OCI-LY7 (cell line): ENCODE measurements around the gene DDX39A. TPM values are rescaled to one million over a fixed set of nuclear protein-coding genes. Genes with fewer than 3 reads are reported as not detected.

Source experiments
- BruUV-seq: library from RNA; stranded (reverse); fragments of 400-500 nt; replicated peaks from 2 replicates; lab custom pipeline; 2021; lab: Mats Ljungman, UMichigan
- CTCF ChIA-PET: fragments of 300-600 bp; sonication (Branson Sonifier 250); formaldehyde crosslinking; loops from one replicate; lab custom pipeline; 2022; ENCODE audit warnings: antibody characterized with exemption; ENCODE audit not compliant: unreplicated experiment; lab: Charles Lee
- POLR2A ChIA-PET: fragments of 300-600 bp; sonication (Branson Sonifier 250); formaldehyde crosslinking; loops from one replicate; lab custom pipeline; 2022; ENCODE audit warnings: antibody characterized with exemption; lab: Charles Lee
- DNase-seq: peaks from one replicate; pipeline ENCODE4 v3.0.0-alpha.2; 2015; ENCODE audit warnings: low spot score
- H2AFZ ChIP-seq: fragments of 200-600 bp; sonication (generic), shearing (Covaris generic); 2 replicates; pipeline ENCODE4 v1.6.1; 2014; ENCODE audit warnings: mild to moderate bottlenecking, antibody characterized with exemption, low read length, moderate library complexity
- H3K27ac ChIP-seq: fragments of 200-600 bp; sonication (generic); 2 replicates; pipeline ENCODE4 v1.5.1; 2014; ENCODE audit warnings: mixed run types, low read depth, mild to moderate bottlenecking, moderate library complexity, low read length, inconsistent platforms; ENCODE audit not compliant: poor library complexity, severe bottlenecking
- H3K36me3 ChIP-seq: fragments of 200-600 bp; sonication (generic); 2 replicates; pipeline ENCODE4 v1.6.1; 2014; ENCODE audit warnings: mild to moderate bottlenecking, antibody characterized with exemption, low read length, moderate library complexity, mixed read lengths; ENCODE audit not compliant: insufficient read depth
- H3K4me1 ChIP-seq: fragments of 200-600 bp; sonication (generic); 2 replicates; pipeline ENCODE4 v1.5.1; 2014; ENCODE audit warnings: mild to moderate bottlenecking, low read length; ENCODE audit not compliant: insufficient read depth, poor library complexity, severe bottlenecking
- H3K4me2 ChIP-seq: fragments of 200-600 bp; sonication (generic); 2 replicates; pipeline ENCODE4 v1.6.1; 2014; ENCODE audit warnings: mild to moderate bottlenecking, low read length
- H3K4me3 ChIP-seq: fragments of 200-600 bp; sonication (generic); 2 replicates; pipeline ENCODE4 v1.5.1; 2014; ENCODE audit warnings: mild to moderate bottlenecking, low read depth, low read length; ENCODE audit not compliant: poor library complexity, severe bottlenecking
- H3K79me2 ChIP-seq: fragments of 200-600 bp; sonication (generic); 2 replicates; pipeline ENCODE4 v1.6.1; 2016; ENCODE audit warnings: low read depth, mild to moderate bottlenecking, low read length, moderate library complexity, mixed read lengths; ENCODE audit not compliant: insufficient read depth
- H3K9me2 ChIP-seq: fragments of 200-600 bp; sonication (generic); 2 replicates; pipeline ENCODE4 v1.6.1; 2016; ENCODE audit warnings: mild to moderate bottlenecking, low read length, mixed read lengths; ENCODE audit not compliant: insufficient read depth
- H3K9me3 ChIP-seq: fragments of 200-600 bp; sonication (generic); 2 replicates; pipeline ENCODE4 v1.6.1; 2014; ENCODE audit warnings: mild to moderate bottlenecking, mixed run types, low read length, mixed read lengths
- H4K20me1 ChIP-seq: fragments of 200-600 bp; sonication (generic); 2 replicates; pipeline ENCODE4 v1.6.1; 2014; ENCODE audit warnings: mild to moderate bottlenecking, antibody characterized with exemption, low read length, moderate library complexity, mixed read lengths; ENCODE audit not compliant: insufficient read depth
- CTCF ChIP-seq: fragments of 200-600 bp; sonication (generic); conservative IDR thresholded peaks from 2 replicates; pipeline ENCODE4 v1.5.1; 2014; ENCODE audit warnings: mild to moderate bottlenecking, antibody characterized with exemption, low read length, moderate library complexity, mixed read lengths
- EZH2phosphoT487 ChIP-seq: fragments of 200-600 bp; sonication (generic); IDR thresholded peaks from 2 replicates; pipeline ENCODE4 v1.6.1; 2018; ENCODE audit warnings: low read depth, borderline replicate concordance, mild to moderate bottlenecking, mixed run types, antibody characterized with exemption, low read length, moderate library complexity, mixed read lengths
- intact Hi-C: fragments of 100-400 bp; cut with micrococcal nuclease; formaldehyde crosslinking; loops from one replicate; pipeline ENCODE4 v1.10.0; 2022; ENCODE audit not compliant: unreplicated experiment
- total RNA-seq, 2 experiments: library from RNA; depleted of rRNA in 1 of 2; stranded (reverse); fragments of >200 nt in 1 of 2; shearing (Covaris generic) in 1 of 2; gene quantifications; 2 replicates each; pipeline ENCODE4 v1.2.3, GENCODE V29; 2014 to 2022

Gene DDX39A
- total RNA-seq, 2 experiments from 2014 or later, result 294 to 474 TPM

GRCh38 chr19:14412996-14413692, 6.0 kb downstream of the DDX39A start:
- no peak for TF ChIP-seq EZH2phosphoT487
- no peak for TF ChIP-seq CTCF
- H3K4me1 ChIP-seq, result peaks cover 28% of the 10 kb centered on the region
- no peak for DNase-seq
- H3K79me2 ChIP-seq, result peaks cover 70% of the 10 kb centered on the region
- intact Hi-C loops, result no loop called here
- no peaks in the 10 kb centered on the region for H3K9me3 ChIP-seq
- peaks cover 98% of the 10 kb centered on the region for H3K36me3 ChIP-seq
- no peak overlapping the region for H3K27ac ChIP-seq
- H3K9me2 ChIP-seq, result no peaks in the 10 kb centered on the region
- BruUV-seq, result no TSS peak
- ChIA-PET CTCF (no interaction called here), POLR2A (no interaction called here)
- H3K4me2 ChIP-seq, result no peak overlapping the region
- peaks cover 38% of the 10 kb centered on the region for H4K20me1 ChIP-seq
- no peak overlapping the region for H3K4me3 ChIP-seq
- H2AFZ ChIP-seq, result no peak overlapping the region

- intact Hi-C loops, result no loop called here
- H3K36me3 ChIP-seq, result peaks cover 98% of the 10 kb centered on the region
These were observed 6.7 kb downstream of the DDX39A start for GRCh38 chr19:14412324-14412995.

More at GRCh38 chr19:14412324-14412995, 6.7 kb downstream of the DDX39A start:
- H4K20me1 ChIP-seq, result peaks cover 38% of the 10 kb centered on the region
- TF ChIP-seq EZH2phosphoT487 (no peak), CTCF (no peak)
- H3K9me2 ChIP-seq, result no peaks in the 10 kb centered on the region
- ChIA-PET CTCF (no interaction called here), POLR2A (no interaction called here)
- H3K27ac ChIP-seq, result no peak overlapping the region
- H3K4me1 ChIP-seq, result peaks cover 28% of the 10 kb centered on the region
- no peaks in the 10 kb centered on the region for H3K9me3 ChIP-seq
- BruUV-seq, result no TSS peak
- no peak for DNase-seq
- no peak overlapping the region for H3K4me3 ChIP-seq
- peaks cover 63% of the 10 kb centered on the region for H3K79me2 ChIP-seq
- H3K4me2 ChIP-seq, result no peak overlapping the region
- H2AFZ ChIP-seq, result no peak overlapping the region
